Tibial nerve (tissue), 3 donors: Measurements from ENCODE around the gene MCUR1.

Experiments used
- POLR2A ChIP-seq, 2 donors: fragments of 450-650 bp; IDR thresholded peaks; one replicate each; pipeline ENCODE4 v1.6.1; 2017; ENCODE audit warnings: antibody characterized with exemption in 2 of 2, mild to moderate bottlenecking in 2 of 2, moderate library complexity in 2 of 2
- TF ChIP-seq, protein P1 (sequence below), 5 experiments: fragments of 200-600 bp in 3 of 5; fragments of 450-650 bp in 2 of 5; sonication (generic) in 3 of 5; IDR thresholded peaks; one replicate each; pipeline ENCODE4 v1.5.1; 2016 to 2019; ENCODE audit warnings: antibody characterized with exemption in 5 of 5, mild to moderate bottlenecking in 3 of 5, moderate library complexity in 2 of 5

DNA sequence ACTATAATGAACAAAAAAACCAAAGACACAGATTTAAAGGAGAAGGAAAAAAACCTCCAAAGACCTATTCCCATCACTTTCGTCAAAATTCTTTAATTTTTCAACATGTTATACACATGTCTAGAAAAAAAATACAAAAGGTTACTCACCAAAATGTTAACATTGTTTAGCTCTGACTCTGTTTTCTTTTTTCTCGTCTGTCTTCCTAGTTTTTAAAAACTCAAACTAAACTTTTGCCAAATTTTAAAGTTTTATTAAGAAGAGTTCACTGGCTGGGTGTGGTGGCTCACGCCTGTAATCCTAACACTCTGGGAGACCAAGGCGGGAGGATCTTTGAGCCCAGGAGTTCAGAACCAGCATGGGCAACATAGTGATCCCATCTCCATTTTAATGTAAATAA is 10.8 kb downstream of the MCUR1 start:
- TF ChIP-seq POLR2A (IDR thresholded peaks at IDR 0.05) = no peak
- TF ChIP-seq, protein P1, sequence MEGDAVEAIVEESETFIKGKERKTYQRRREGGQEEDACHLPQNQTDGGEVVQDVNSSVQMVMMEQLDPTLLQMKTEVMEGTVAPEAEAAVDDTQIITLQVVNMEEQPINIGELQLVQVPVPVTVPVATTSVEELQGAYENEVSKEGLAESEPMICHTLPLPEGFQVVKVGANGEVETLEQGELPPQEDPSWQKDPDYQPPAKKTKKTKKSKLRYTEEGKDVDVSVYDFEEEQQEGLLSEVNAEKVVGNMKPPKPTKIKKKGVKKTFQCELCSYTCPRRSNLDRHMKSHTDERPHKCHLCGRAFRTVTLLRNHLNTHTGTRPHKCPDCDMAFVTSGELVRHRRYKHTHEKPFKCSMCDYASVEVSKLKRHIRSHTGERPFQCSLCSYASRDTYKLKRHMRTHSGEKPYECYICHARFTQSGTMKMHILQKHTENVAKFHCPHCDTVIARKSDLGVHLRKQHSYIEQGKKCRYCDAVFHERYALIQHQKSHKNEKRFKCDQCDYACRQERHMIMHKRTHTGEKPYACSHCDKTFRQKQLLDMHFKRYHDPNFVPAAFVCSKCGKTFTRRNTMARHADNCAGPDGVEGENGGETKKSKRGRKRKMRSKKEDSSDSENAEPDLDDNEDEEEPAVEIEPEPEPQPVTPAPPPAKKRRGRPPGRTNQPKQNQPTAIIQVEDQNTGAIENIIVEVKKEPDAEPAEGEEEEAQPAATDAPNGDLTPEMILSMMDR (IDR thresholded peaks at IDR 0.05) = no peak
